HepG2 (cell line): Measurements from ENCODE around the gene ZSCAN4. TPM values are rescaled to one million over a fixed set of nuclear protein-coding genes. Genes with fewer than 3 reads are reported as not detected.

Experiments used
- ARID3A ChIP-seq: IDR thresholded peaks from 2 replicates; pipeline ENCODE4 v1.6.1; 2012; ENCODE audit warnings: low read depth, low read length, improper control_type of control experiment
- CSRNP2 ChIP-seq: sonication (generic); formaldehyde crosslinking; conservative IDR thresholded peaks from 2 replicates; pipeline ENCODE4 v1.8.0; 2022; ENCODE audit warnings: low read depth, missing genetic modification reagents
- DNMT1 ChIP-seq: sonication (generic); formaldehyde crosslinking; IDR thresholded peaks from 2 replicates; pipeline ENCODE4 v1.5.1; 2020; ENCODE audit warnings: mild to moderate bottlenecking, missing genetic modification reagents
- IRF2 ChIP-seq: IDR thresholded peaks from 2 replicates; pipeline ENCODE4 v1.6.1; 2018; ENCODE audit warnings: missing genetic modification reagents, missing compliant biosample characterization
- MED1 ChIP-seq: sonication (generic); formaldehyde crosslinking; IDR thresholded peaks from 2 replicates; pipeline ENCODE4 v1.4.0; 2020; ENCODE audit warnings: missing genetic modification reagents
- MYNN ChIP-seq: sonication (generic); formaldehyde crosslinking; IDR thresholded peaks from 2 replicates; pipeline ENCODE4 v1.4.0; 2020; ENCODE audit warnings: mild to moderate bottlenecking, low read depth, missing genetic modification reagents
- NFYB ChIP-seq: sonication (generic); formaldehyde crosslinking; IDR thresholded peaks from 2 replicates; pipeline ENCODE4 v1.4.0; 2020; ENCODE audit warnings: missing genetic modification reagents
- PHF8 ChIP-seq: sonication (generic); formaldehyde crosslinking; IDR thresholded peaks from 2 replicates; pipeline ENCODE4 v1.5.0; 2020; ENCODE audit warnings: missing genetic modification reagents
- RNF2 ChIP-seq: fragments of 450-650 bp; conservative IDR thresholded peaks from 2 replicates; pipeline ENCODE4 v1.6.1; 2016; ENCODE audit warnings: low read depth
- RXRB ChIP-seq: IDR thresholded peaks from 2 replicates; pipeline ENCODE4 v1.6.1; 2016; ENCODE audit warnings: borderline replicate concordance, missing genetic modification reagents, missing compliant biosample characterization
- SP5 ChIP-seq: IDR thresholded peaks from 2 replicates; pipeline ENCODE4 v1.6.1; 2016; ENCODE audit warnings: low read depth, borderline replicate concordance
- SPEN ChIP-seq: sonication (generic); formaldehyde crosslinking; IDR thresholded peaks from 2 replicates; pipeline ENCODE4 v1.5.1; 2020; ENCODE audit warnings: low read depth, mild to moderate bottlenecking, missing genetic modification reagents
- TBX3 ChIP-seq: fragments of 450-650 bp; IDR thresholded peaks from 2 replicates; pipeline ENCODE4 v1.6.1; 2017; ENCODE audit warnings: antibody characterized with exemption, mild to moderate bottlenecking, inconsistent platforms, borderline replicate concordance
- ZFX ChIP-seq: sonication (generic); formaldehyde crosslinking; IDR thresholded peaks from 2 replicates; pipeline ENCODE4 v1.4.0; 2020; ENCODE audit warnings: mild to moderate bottlenecking, low read depth, missing genetic modification reagents, moderate library complexity
- ZKSCAN1 ChIP-seq: fragments of 150-350 bp; IDR thresholded peaks from 2 replicates; pipeline ENCODE4 v1.6.1; 2014; ENCODE audit warnings: low read length
- ZNF142 ChIP-seq: sonication (generic); formaldehyde crosslinking; IDR thresholded peaks from 2 replicates; pipeline ENCODE4 v1.4.0; 2020; ENCODE audit warnings: missing genetic modification reagents
- ZNF543 ChIP-seq: sonication (generic); formaldehyde crosslinking; IDR thresholded peaks from 2 replicates; pipeline ENCODE4 v1.4.0; 2020; ENCODE audit warnings: mild to moderate bottlenecking, missing genetic modification reagents
- ZNF558 ChIP-seq: sonication (generic); formaldehyde crosslinking; IDR thresholded peaks from 2 replicates; pipeline ENCODE4 v1.9.0; 2022; ENCODE audit warnings: mild to moderate bottlenecking, missing genetic modification reagents, borderline replicate concordance
- ZNF713 ChIP-seq: sonication (generic); formaldehyde crosslinking; IDR thresholded peaks from 2 replicates; pipeline ENCODE4 v1.4.0; 2020; ENCODE audit warnings: mild to moderate bottlenecking, missing genetic modification reagents
- ZNF792 ChIP-seq: IDR thresholded peaks from 2 replicates; pipeline ENCODE4 v1.6.1; 2016
- polyA plus RNA-seq, 8 experiments: library from polyadenylated mRNA; depleted of rRNA in 3 of 8; stranded (reverse) in 7 of 8; unstranded in 1 of 8; fragments of >200 nt; fragmentation: Illumina TruSeq in 4 of 8; extraction: Trizol in 4 of 8; gene quantifications; 2 replicates each; pipeline versions ENCODE4 v1.2.1 to v1.2.3, GENCODE V29; 2011 to 2016; ENCODE audit warnings: low read depth in 4 of 8, missing spikeins in 1 of 8, mixed read lengths in 1 of 8; ENCODE audit not compliant: insufficient read depth in 1 of 8
- total RNA-seq, 5 experiments: library from RNA; depleted of rRNA; stranded (reverse); fragments of >200 nt; fragmentation: Illumina TruSeq; extraction: Trizol; gene quantifications; 2 replicates each; pipeline ENCODE4 v1.2.3, GENCODE V29; 2016; ENCODE audit warnings: low read depth in 1 of 5

The ZSCAN4 gene
- total and polyA plus RNA-seq, 2 of the 13 experiments (the other 11 are each of a cell fraction or from before 2014, with no cell fraction given): 0.60 to 0.73 TPM

GRCh38 chr19:57632987-57633831, 35.5 kb upstream of the ZSCAN4 start, which contains the start of gene ZNF211 (continued):
- TF ChIP-seq MYNN (0 out of 2 replicates have a peak, but pooled peaks have one; percentile 45), IRF2 (peak; percentile 92), RXRB (CRISPR knock-in tag) (peak; percentile 46; the same call in 1 of the 2 replicates), RNF2 (no peak), TBX3 (no peak), ZNF142 (CRISPR knock-in tag) (0 out of 2 replicates have a peak, but pooled peaks have one; percentile 40), PHF8 (peak; percentile 90), ARID3A (no peak), ZNF543 (CRISPR knock-in tag) (peak; percentile 78), DNMT1 (CRISPR knock-in tag) (no peak), ZNF713 (CRISPR knock-in tag) (no peak), ZNF792 (peak; percentile 62; the same call in 1 of the 2 replicates), NFYB (peak; percentile 94), ZFX (CRISPR knock-in tag) (peak; percentile 51; the same call in 1 of the 2 replicates), ZKSCAN1 (no peak), SPEN (CRISPR knock-in tag) (peak; percentile 82), MED1 (0 out of 2 replicates have a peak, but pooled peaks have one; percentile 34), CSRNP2 (no peak), ZNF558 (CRISPR knock-in tag) (no peak; the same call in 1 of the 2 replicates), SP5 (CRISPR knock-in tag) (peak; percentile 71)
